Stimulated activated CD8-positive, alpha-beta memory T cell treated with anti-CD3 and anti-CD28 coated beads, Interleukin-12 subunit alpha, Interleukin-12 subunit beta, amount 100 ng/mL, for 1 hour (primary cell): ENCODE measurements around the gene SMIM1.

Experiments used
- DNase-seq: peaks from one replicate; pipeline ENCODE4 v3.0.0-alpha.2; 2020; ENCODE audit warnings: low read depth

The SMIM1 gene

GRCh38 chr1:3822421-3822820 lies 49.9 kb downstream of the SMIM1 start:
- DNase-seq, result no peak

GRCh38 chr1:3824650-3825049 lies 52.1 kb downstream of the SMIM1 start:
- DNase-seq, result no peak

- DNase-seq, result no peak
These were observed 52.8 kb downstream of the SMIM1 start for GRCh38 chr1:3825356-3825755.
